Uterus (tissue), 4 donors: ENCODE measurements around the gene C17orf113. TPM values are rescaled to one million over a fixed set of nuclear protein-coding genes. Genes with fewer than 3 reads are reported as not detected.

Source experiments
- DNase-seq, 2 donors: peaks; one replicate each; pipeline ENCODE4 v3.0.0-alpha.2; 2019 to 2020
- H3K27ac ChIP-seq, 2 donors: fragments of 200-600 bp; sonication (generic); 1 replicate in 1 of 2; 2 replicates in 1 of 2; pipeline ENCODE4 v1.5.1; 2016 to 2018
- H3K27me3 ChIP-seq, 2 donors: fragments of 200-600 bp; sonication (generic); one replicate each; pipeline ENCODE4 v1.5.1; 2018 to 2019; ENCODE audit warnings: control low read depth in 1 of 2
- H3K36me3 ChIP-seq, 2 donors: fragments of 200-600 bp; sonication (generic); one replicate each; pipeline ENCODE4 v1.5.1; 2019; ENCODE audit warnings: control low read depth in 1 of 2
- H3K4me1 ChIP-seq, 2 donors: fragments of 200-600 bp; sonication (generic); one replicate each; pipeline ENCODE4 v1.5.1; 2018 to 2019; ENCODE audit warnings: control low read depth in 1 of 2
- H3K4me3 ChIP-seq, 2 donors: fragments of 200-600 bp; sonication (generic); 1 replicate in 1 of 2; 2 replicates in 1 of 2; pipeline ENCODE4 v1.5.1; 2018 to 2019; ENCODE audit warnings: mild to moderate bottlenecking in 1 of 2
- H3K9me3 ChIP-seq, 2 donors: fragments of 200-600 bp; sonication (generic); one replicate each; pipeline ENCODE4 v1.5.1; 2019; ENCODE audit warnings: control low read depth in 1 of 2
- POLR2A ChIP-seq, 2 donors: fragments of 450-650 bp; IDR thresholded peaks; one replicate each; pipeline ENCODE4 v1.6.1; 2016; ENCODE audit warnings: antibody characterized with exemption in 2 of 2, mild to moderate bottlenecking in 1 of 2, moderate library complexity in 1 of 2
- intact Hi-C: fragments of 100-400 bp; cut with DNase I; formaldehyde crosslinking; loops from one replicate; pipeline ENCODE4 v1.15.1; 2023; ENCODE audit warnings: low total_unique reads
- total RNA-seq, 4 donors: library from RNA; depleted of rRNA in 3 of 4; stranded (reverse); fragments of >200 nt in 3 of 4; gene quantifications; one replicate each; pipeline versions ENCODE4 v1.1.0 to v1.2.4, GENCODE V29; 2014 to 2023
- TF ChIP-seq, protein P1 (sequence below), 4 experiments: fragments of 200-600 bp in 2 of 4; fragments of 450-650 bp in 2 of 4; sonication (generic) in 2 of 4; IDR thresholded peaks; one replicate each; pipeline ENCODE4 v1.5.1; 2016 to 2019; ENCODE audit warnings: antibody characterized with exemption in 4 of 4, mild to moderate bottlenecking in 2 of 4, moderate library complexity in 1 of 4
- donor health status: DM: yes; HTN: yes; CAD: no.

The C17orf113 gene
- total RNA-seq, 4 donors from 2014 or later, result 0.77 to 3.3 (median 2.1) TPM; not detected in 1

DNA sequence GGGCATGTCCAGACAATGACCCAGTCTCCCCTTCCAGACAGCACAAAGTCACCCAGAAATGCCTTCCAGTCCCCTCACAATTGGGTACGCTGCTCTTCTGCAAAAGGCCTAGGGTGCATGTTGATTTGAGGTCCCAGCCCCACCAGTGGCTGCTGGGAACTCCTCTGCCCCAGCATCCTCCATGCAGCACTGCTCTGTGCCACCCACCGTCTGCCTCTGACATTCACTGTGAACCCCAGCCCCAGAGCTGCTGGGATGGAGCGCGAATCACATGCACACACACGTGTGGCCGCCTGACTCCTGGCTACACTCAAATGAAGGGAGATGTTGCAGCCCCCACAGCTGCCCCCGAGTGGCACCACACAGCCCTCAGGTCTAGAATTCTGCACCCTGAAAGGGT, 1.2 kb upstream of the C17orf113 start:
- Histone ChIP-seq H3K9me3 (no peaks in the 10 kb centered on the region), H3K4me3 (no peak overlapping the region), H3K27ac (no peak overlapping the region), H3K36me3 (no peaks in the 10 kb centered on the region), H3K27me3 (peaks cover 0 to 6% of the 10 kb centered on the region in 2 donors), H3K4me1 (no peaks in the 10 kb centered on the region)
- TF ChIP-seq POLR2A (IDR thresholded peaks at IDR 0.05), result no peak
- TF ChIP-seq, protein P1, sequence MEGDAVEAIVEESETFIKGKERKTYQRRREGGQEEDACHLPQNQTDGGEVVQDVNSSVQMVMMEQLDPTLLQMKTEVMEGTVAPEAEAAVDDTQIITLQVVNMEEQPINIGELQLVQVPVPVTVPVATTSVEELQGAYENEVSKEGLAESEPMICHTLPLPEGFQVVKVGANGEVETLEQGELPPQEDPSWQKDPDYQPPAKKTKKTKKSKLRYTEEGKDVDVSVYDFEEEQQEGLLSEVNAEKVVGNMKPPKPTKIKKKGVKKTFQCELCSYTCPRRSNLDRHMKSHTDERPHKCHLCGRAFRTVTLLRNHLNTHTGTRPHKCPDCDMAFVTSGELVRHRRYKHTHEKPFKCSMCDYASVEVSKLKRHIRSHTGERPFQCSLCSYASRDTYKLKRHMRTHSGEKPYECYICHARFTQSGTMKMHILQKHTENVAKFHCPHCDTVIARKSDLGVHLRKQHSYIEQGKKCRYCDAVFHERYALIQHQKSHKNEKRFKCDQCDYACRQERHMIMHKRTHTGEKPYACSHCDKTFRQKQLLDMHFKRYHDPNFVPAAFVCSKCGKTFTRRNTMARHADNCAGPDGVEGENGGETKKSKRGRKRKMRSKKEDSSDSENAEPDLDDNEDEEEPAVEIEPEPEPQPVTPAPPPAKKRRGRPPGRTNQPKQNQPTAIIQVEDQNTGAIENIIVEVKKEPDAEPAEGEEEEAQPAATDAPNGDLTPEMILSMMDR (IDR thresholded peaks at IDR 0.05), result no peak
- DNase-seq, result no peak
- intact Hi-C loops, result no loop called here

DNA sequence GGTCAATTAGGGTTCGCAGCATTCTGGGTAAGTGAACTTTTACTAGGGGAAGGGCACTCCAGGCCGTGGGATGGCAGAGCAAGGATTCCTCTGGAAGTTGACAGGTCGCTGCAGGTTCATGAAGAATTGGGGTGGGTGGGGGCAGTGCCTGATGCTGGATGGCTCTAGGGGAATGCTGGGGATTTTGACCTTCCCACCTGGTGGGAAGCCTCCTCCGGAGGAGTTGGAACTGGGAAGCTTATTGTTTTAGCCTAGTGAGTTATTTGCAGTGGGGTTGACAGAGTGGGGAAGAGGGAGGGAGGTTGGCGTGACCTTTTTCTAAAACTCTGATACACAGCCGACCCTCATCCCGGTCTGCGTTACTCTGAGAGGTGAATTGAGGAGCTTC, 606 bp upstream of the C17orf113 start:
- Histone ChIP-seq H3K4me3 (peak overlapping the region; percentile 31 to 85), H3K27me3 (peaks cover 0 to 6% of the 10 kb centered on the region in 2 donors), H3K4me1 (no peaks in the 10 kb centered on the region), H3K36me3 (no peaks in the 10 kb centered on the region), H3K9me3 (no peaks in the 10 kb centered on the region), H3K27ac (no peak overlapping the region)
- no peak for DNase-seq
- intact Hi-C loops, result no loop called here
- TF ChIP-seq, protein P1 (IDR thresholded peaks at IDR 0.05), result no peak
- no peak for TF ChIP-seq POLR2A (IDR thresholded peaks at IDR 0.05)

DNA sequence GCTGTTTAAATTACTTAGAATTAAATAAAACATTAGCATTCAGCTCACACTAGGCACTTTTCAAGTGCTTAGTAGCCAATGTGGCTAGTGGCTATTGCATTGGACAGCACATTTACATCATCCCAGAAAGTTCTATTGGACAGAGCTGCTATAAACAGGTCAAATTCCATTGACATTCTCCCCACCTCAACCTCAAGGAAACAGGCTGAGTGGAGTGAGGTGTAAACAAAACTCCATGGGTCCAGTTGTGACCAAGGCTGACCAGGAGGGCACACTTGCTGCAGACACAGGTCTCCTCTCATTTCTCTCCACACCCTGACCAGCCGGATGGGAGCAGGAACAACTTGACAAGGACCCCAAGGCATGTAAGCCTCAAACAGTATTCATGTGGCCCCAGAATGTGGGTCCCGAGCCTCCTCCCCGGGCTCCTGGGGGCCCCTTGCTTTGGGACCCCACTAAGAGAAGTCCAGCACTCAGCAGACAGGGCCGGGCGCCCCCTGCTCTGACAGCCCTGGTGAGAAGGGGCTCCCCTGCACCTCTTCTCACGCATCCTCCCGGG, 488 bp downstream of the C17orf113 start:
- H3K27me3 ChIP-seq, result no peaks in the 10 kb centered on the region
- intact Hi-C loops, result no loop called here
- TF ChIP-seq POLR2A (IDR thresholded peaks at IDR 0.05), result no peak
- TF ChIP-seq, protein P1 (IDR thresholded peaks at IDR 0.05), result no peak
- no peak for DNase-seq
- peak overlapping the region in 1 of 2 donors; percentile 52 for H3K27ac ChIP-seq
- no peaks in the 10 kb centered on the region for H3K4me1 ChIP-seq
- no peaks in the 10 kb centered on the region for H3K36me3 ChIP-seq
- H3K9me3 ChIP-seq, result no peaks in the 10 kb centered on the region
- peak overlapping the region; percentile 31 to 85 for H3K4me3 ChIP-seq

DNA sequence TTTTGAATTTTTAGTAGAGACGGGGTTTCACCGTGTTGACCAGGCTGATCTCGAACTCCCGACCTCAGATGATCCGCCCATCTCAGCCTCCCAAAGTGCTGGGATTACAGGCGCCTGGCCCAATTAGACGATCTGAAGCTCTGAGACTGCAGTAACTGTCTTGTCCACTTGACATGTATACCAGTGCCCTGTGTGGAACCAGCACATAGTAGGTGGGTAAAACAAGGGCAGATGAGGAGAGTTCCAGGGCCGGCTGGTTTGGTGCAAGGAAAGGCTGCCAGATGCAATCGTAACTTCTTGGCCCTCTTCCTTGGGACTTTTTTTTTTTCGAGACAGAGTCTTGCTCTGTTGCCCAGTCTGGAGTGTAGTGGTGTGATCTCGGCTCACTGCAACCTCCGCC, 3.1 kb downstream of the C17orf113 start:
- intact Hi-C loops, result no loop called here
- H3K27ac ChIP-seq, result no peak overlapping the region

DNA sequence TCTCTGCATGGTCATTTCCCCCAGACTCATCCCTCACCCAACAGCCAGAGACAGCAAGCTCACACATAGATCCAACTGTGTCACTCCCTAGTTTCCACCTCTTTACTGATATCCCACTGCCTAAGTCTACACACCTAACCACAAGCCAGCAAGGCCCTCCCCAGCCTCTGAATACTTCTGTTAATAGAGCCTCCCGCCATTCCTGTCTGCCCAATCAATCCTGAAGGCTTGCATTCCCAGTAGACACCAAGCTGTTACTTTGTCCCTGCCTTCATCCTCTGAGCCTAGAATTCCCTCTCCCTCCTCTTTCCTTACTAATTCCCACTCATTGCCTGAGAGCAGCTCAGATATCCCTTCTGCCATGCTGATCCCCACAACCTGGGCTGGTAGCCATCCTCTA, 4.7 kb downstream of the C17orf113 start:
- no peaks in the 10 kb centered on the region for H3K36me3 ChIP-seq
- H3K27ac ChIP-seq, result no peak overlapping the region
- no peak for DNase-seq
- no peaks in the 10 kb centered on the region for H3K27me3 ChIP-seq
- H3K4me3 ChIP-seq, result no peak overlapping the region
- intact Hi-C loops, result no loop called here
- TF ChIP-seq, protein P1 (IDR thresholded peaks at IDR 0.05), result no peak
- no peaks in the 10 kb centered on the region for H3K9me3 ChIP-seq
- H3K4me1 ChIP-seq, result no peaks in the 10 kb centered on the region

More for the DNA sequence above, 3.1 kb downstream of the C17orf113 start:
- no peaks in the 10 kb centered on the region for H3K4me1 ChIP-seq
- no peak overlapping the region for H3K4me3 ChIP-seq
- DNase-seq, result no peak
- no peaks in the 10 kb centered on the region for H3K9me3 ChIP-seq
- no peaks in the 10 kb centered on the region for H3K36me3 ChIP-seq
- H3K27me3 ChIP-seq, result no peaks in the 10 kb centered on the region
- TF ChIP-seq, protein P1 (IDR thresholded peaks at IDR 0.05), result no peak
- TF ChIP-seq POLR2A (IDR thresholded peaks at IDR 0.05), result no peak
